ENCODE results near the gene HYCC1.

The HYCC1 gene

GRCh38 chr7:23016345-23017253, 2.7 kb upstream of the HYCC1 start:
- DNase-seq (ENCODE audit: low read depth) = no peak

GRCh38 chr7:23014681-23015080, 751 bp upstream of the HYCC1 start:
- DNase-seq (ENCODE audit: low read depth) = no peak

GRCh38 chr7:23012908-23013714, 819 bp downstream of the HYCC1 start:
- DNase-seq (ENCODE audit: low read depth) = no peak

- DNase-seq (ENCODE audit: low read depth) = no peak
Observed at GRCh38 chr7:23012186-23012585, 1.7 kb downstream of the HYCC1 start.

- DNase-seq (ENCODE audit: low read depth) = no peak
Observed at GRCh38 chr7:23011222-23011924, 2.6 kb downstream of the HYCC1 start.

- no peak for DNase-seq (ENCODE audit: low read depth)
Observed at GRCh38 chr7:23009303-23009702, 4.6 kb downstream of the HYCC1 start.

GRCh38 chr7:23004247-23004520, 9.7 kb downstream of the HYCC1 start:
- no peak for DNase-seq (ENCODE audit: low read depth)

GRCh38 chr7:23003505-23004246, 10.3 kb downstream of the HYCC1 start:
- DNase-seq (ENCODE audit: low read depth) = no peak

GRCh38 chr7:23002698-23003097, 11.2 kb downstream of the HYCC1 start:
- no peak for DNase-seq (ENCODE audit: low read depth)

GRCh38 chr7:23001610-23002009, 12.3 kb downstream of the HYCC1 start:
- DNase-seq (ENCODE audit: low read depth) = no peak

- no peak for DNase-seq (ENCODE audit: low read depth)
Observed at GRCh38 chr7:23000597-23001360, 13.2 kb downstream of the HYCC1 start.

GRCh38 chr7:22998519-22998896, 15.4 kb downstream of the HYCC1 start:
- DNase-seq (ENCODE audit: low read depth) = no peak

- DNase-seq (ENCODE audit: low read depth) = no peak
Observed at GRCh38 chr7:22997871-22998518, 15.9 kb downstream of the HYCC1 start.

- DNase-seq (ENCODE audit: low read depth) = no peak
Observed at GRCh38 chr7:22996470-22996869, 17.5 kb downstream of the HYCC1 start.

- DNase-seq (ENCODE audit: low read depth) = no peak
Observed at GRCh38 chr7:22995011-22995410, 18.9 kb downstream of the HYCC1 start.

- no peak for DNase-seq (ENCODE audit: low read depth)
Observed at GRCh38 chr7:22992874-22993840, 20.8 kb downstream of the HYCC1 start.

- DNase-seq (ENCODE audit: low read depth) = no peak
Observed at GRCh38 chr7:22990588-22990949, 23.4 kb downstream of the HYCC1 start.

- no peak for DNase-seq (ENCODE audit: low read depth)
Observed at GRCh38 chr7:22989643-22990587, 24.0 kb downstream of the HYCC1 start.

GRCh38 chr7:22985436-22985835, 28.5 kb downstream of the HYCC1 start:
- DNase-seq (ENCODE audit: low read depth) = no peak
